Myocyte (in vitro differentiated cells): ENCODE results near the gene HEBP1. TPM values are rescaled to one million over a fixed set of nuclear protein-coding genes. Genes with fewer than 3 reads are reported as not detected.

Source experiments
- DNase-seq: peaks from one replicate; pipeline ENCODE4 v3.0.0-alpha.2; 2012; ENCODE audit warnings: low read depth
- total RNA-seq: library from RNA; depleted of rRNA; stranded (reverse); fragments of >200 nt; gene quantifications from 2 replicates; pipeline ENCODE4 v1.2.3, GENCODE V29; 2014

The HEBP1 gene
- total RNA-seq, 1 donor from 2014 or later, result 5.9 TPM

GRCh38 chr12:13024531-13024916 is 24.5 kb upstream of the HEBP1 start:
- no peak for DNase-seq

DNA sequence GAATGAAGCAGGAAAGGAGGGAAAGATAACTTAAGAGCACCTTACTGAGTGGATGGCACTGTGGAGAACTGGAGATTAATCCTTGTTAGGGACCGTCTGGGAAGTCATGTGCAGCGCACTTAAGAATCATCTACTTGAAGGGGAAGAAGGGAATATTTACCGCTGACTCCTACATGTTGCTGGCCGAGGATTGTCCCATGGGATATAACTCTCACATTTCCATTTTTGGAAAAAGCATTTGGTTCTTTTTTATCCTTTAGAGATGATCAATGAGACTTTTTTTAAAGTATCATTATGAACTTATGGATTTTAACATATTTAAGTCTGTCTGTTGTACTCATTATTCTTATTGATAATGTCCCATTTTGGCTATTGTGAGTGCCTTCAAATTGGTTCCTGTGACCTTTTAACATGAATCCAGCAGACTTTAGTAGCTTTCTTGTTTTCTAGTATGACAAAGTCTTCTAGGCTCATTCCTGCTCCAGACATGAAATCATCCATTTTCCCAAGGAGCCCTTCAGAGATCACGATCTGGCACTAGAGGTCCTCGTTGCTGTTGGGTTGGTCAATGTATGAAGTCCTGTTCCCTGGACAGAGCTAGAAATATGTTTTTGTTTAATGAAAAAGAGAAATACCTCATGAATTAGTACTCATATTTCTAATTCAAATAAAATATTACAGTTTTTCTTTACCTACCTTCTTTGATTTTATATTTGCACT is 23.9 kb upstream of the HEBP1 start:
- DNase-seq, result no peak

GRCh38 chr12:13022851-13023271 is 22.8 kb upstream of the HEBP1 start:
- no peak for DNase-seq

- no peak for DNase-seq
Measured at GRCh38 chr12:13011098-13011497, 11.0 kb upstream of the HEBP1 start.

DNA sequence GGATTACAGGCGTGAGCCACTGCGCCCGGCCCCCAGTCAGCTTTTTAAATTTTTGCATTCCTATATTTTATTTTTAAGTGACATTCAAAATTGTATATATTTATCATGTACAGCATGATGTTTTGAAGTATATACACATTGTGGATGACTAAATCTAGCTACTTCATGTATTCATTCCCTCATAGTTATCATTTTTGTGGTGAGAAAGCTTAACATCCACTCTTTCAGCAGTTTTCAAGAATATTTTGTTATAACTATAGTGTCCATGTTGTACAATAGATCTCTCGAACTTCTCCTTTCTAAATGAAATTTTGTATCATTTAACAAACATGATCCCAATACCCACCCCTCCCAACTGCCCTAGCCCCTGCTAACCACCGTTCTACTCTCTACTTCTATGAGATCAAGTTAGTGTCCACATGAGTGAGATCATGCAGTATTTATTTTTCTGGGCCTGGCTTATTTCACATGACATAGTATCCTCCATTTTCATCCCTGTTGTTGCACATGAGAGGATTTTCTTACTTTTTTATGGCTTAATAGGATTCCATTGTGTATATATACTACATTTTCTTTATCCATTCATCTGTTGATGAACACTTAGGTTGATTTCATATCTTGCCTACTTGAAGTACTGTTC is 8.8 kb upstream of the HEBP1 start:
- DNase-seq, result no peak

- DNase-seq, result no peak
Measured at GRCh38 chr12:13007496-13008233, 7.6 kb upstream of the HEBP1 start.

DNA sequence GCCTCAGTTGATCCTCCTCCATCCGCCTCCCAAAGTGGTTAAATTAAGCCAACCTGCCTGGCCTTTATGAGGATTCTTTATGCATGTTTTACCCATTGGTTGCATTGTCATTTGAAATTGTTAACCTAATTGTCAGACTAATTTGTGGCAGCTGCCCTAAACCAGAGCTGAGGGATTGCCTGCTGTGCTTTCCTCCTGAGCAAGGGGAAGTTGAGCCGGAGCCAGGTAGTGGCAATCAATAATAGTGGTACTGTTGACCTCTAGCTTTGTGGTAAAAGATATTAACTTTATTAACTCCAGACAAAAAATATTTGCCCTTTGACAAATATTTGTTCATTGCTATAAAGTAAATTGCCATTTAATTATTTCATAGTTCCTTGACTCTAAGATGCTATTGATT is 5.6 kb upstream of the HEBP1 start:
- no peak for DNase-seq

- DNase-seq, result no peak
Measured at GRCh38 chr12:13004986-13005385, 4.9 kb upstream of the HEBP1 start.

GRCh38 chr12:13004361-13004760 is 4.3 kb upstream of the HEBP1 start:
- no peak for DNase-seq

GRCh38 chr12:13002301-13003097 is 2.4 kb upstream of the HEBP1 start:
- no peak for DNase-seq

DNA sequence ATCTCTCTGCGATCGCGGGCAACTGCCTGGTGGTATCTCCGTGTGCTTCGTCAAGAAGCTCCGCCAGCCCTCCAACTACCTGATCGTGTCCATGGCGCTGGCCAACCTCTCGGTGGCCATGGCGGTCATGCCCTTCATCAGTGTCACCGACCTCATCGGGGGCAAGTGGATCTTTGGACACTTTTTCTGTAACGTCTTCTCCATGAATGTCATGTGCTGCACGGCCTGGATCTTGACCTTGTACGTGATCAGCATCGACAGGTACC is 1.6 kb upstream of the HEBP1 start:
- DNase-seq, result no peak

- DNase-seq, result peak; percentile 73
Measured at GRCh38 chr12:13000925-13001774, 1.1 kb upstream of the HEBP1 start.

GRCh38 chr12:13000616-13000924 is 505 bp upstream of the HEBP1 start:
- DNase-seq, result peak; percentile 45

DNA sequence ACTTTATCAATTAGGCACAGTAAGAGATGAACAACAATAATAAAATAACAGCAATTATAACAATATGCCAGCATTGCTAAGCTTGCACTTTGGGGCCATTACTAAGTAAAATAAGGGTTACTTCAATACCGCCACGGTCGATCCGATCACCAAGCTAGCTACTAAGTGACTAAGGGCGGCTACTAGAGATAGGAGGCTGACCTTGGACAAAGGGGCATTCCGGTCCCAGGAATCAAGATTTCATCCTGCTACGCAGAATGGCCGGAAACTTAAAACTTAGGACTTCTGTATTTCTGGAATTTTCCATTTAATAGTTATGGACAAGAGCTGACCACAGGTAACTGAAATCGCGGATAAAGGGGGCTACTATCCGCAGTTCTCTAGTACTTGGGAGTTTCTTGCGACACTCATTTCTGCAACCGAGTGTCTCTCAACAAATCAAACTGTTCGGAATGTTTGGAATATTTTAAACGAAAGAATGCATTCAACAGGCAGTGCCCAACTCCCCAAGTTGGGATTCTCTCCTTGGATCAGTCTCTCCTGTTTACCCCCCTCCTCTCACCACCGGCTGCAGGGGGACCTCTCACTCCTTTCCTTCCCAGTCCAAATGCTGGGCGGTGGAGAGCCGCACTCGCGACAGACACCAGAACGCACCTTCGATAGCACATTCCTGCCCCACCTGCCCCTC is 650 bp downstream of the HEBP1 start:
- no peak for DNase-seq

- DNase-seq, result no peak
Measured at GRCh38 chr12:12998248-12998647, 1.8 kb downstream of the HEBP1 start.

GRCh38 chr12:12997734-12998133 is 2.3 kb downstream of the HEBP1 start:
- DNase-seq, result no peak

DNA sequence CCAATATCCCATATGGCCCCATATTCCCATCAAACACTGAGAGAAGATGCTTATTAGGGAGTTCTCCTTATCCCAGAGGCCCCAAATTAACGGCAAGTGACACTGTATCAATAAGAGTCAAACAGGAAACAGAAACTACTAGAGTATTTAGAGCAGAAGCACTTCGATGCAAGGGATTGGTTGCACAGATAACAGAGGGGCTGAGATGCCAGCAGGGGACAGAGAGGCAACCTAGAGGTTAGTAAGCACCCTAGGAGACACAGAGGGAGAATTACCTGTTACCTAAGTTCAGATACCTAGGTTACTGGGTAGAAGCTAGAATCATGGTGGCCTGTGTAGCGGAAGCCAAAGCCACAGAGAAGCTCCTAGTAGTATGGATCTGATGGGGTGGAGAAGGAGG is 2.9 kb downstream of the HEBP1 start:
- no peak for DNase-seq

DNA sequence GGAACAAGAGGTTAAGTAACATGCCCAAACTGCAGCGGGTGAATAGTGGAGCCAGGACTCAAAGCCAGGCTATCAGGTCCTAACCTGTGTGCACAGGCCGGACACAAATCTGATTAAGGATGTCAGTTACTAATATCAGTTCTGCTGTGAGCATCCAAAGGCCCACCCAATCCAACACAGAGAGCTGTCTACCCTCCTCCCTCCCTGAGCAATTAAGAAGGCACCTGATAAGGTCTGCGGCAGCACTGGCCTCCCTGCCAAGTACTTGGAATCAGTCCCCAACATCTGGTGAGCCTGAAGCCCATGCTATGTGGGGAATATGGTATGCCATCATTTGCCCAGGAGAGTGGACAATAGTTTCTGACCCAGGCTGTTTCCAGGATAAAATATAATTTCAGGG is 3.9 kb downstream of the HEBP1 start:
- no peak for DNase-seq

- DNase-seq, result no peak
Measured at GRCh38 chr12:12995088-12995487, 5.0 kb downstream of the HEBP1 start.

GRCh38 chr12:12993367-12993766 is 6.7 kb downstream of the HEBP1 start:
- DNase-seq, result no peak
